Measurements from ENCODE around the gene CDC16.

Gene CDC16

DNA sequence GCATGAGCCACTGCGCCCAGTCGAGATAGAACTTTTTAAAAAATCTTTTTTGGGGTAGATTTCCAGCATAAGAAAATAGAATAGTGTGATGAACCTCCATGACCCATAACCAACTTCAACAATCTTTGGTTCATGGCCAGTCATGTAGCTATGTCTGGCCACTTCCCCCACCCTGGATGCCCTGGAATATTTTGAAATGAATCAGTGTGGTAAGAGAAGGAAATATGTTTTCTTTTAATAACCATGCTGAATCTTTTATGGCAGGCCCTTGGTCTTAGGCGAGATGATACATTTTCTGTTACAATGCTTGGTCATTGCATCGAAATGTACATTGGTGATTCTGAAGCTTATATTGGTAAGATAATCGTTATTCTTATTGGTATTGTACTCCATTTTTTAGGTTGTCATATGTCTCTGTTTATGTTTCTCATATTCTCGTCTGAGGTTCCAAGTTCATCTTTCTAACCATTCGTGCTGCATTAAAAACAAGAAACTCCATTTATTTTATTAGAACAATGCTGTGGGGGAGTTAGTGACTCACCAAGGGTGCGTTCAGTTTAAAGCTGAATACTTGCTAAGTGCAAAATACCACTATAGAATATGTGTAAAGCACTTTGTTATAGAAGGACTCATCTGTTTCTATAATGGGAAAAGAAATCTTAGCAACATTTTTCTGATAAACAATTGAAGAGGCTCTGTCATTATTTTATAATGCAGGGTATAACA lies 30.4 kb downstream of the CDC16 start:
- Histone ChIP-seq H3K4me3 (ENCODE audit: low read depth in 1 of 2, low read length in 2 of 2) (no peak overlapping the region), H3K27me3 (ENCODE audit: control insufficient read depth in 1 of 2, insufficient read depth in 2 of 2, low read length in 2 of 2) (no peaks in the 10 kb centered on the region), H3K9ac (ENCODE audit: low read length) (no peak overlapping the region), H3K27ac (ENCODE audit: low read depth, low read length) (no peak overlapping the region), H3K9me3 (ENCODE audit: low read length) (no peaks in the 10 kb centered on the region), H3K4me1 (ENCODE audit: insufficient read depth, low read length) (no peaks in the 10 kb centered on the region), H3K36me3 (ENCODE audit: insufficient read depth, low read length) (peaks cover 72% of the 10 kb centered on the region)

DNA sequence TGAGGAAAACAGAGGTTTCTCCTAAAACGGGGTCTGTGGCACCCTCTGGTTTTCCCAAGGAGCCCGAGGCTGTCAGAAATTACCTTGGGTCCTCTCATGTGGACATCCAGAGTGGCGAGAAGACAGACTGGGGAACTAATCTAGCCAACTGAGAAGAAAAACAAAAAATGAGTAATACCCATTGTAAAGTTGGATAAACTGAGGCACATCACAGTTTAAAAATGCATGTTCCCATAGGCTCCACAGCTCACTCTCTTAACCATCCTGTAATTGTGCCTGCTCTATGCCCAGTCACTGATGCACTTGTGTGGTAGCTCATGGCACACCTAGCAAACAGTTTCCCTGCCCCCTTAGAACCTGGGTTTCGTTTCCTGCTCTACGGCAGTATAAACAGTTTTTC lies 31.5 kb downstream of the CDC16 start:
- Histone ChIP-seq H3K9me3 (ENCODE audit: low read length) (no peaks in the 10 kb centered on the region), H3K27ac (ENCODE audit: low read depth, low read length) (no peak overlapping the region), H3K27me3 (ENCODE audit: control insufficient read depth in 1 of 2, insufficient read depth in 2 of 2, low read length in 2 of 2) (no peaks in the 10 kb centered on the region), H3K4me3 (ENCODE audit: low read depth in 1 of 2, low read length in 2 of 2) (no peak overlapping the region), H3K9ac (ENCODE audit: low read length) (no peak overlapping the region), H3K36me3 (ENCODE audit: insufficient read depth, low read length) (peaks cover 60% of the 10 kb centered on the region), H3K4me1 (ENCODE audit: insufficient read depth, low read length) (no peaks in the 10 kb centered on the region)

GRCh38 chr13:114268344-114269280 lies 33.9 kb downstream of the CDC16 start:
- Histone ChIP-seq H3K4me3 (ENCODE audit: low read depth in 1 of 2, low read length in 2 of 2) (no peak overlapping the region), H3K9ac (ENCODE audit: low read length) (no peak overlapping the region), H3K27ac (ENCODE audit: low read depth, low read length) (no peak overlapping the region), H3K9me3 (ENCODE audit: low read length) (no peaks in the 10 kb centered on the region), H3K27me3 (ENCODE audit: control insufficient read depth in 1 of 2, insufficient read depth in 2 of 2, low read length in 2 of 2) (no peaks in the 10 kb centered on the region), H3K4me1 (ENCODE audit: insufficient read depth, low read length) (no peaks in the 10 kb centered on the region), H3K36me3 (ENCODE audit: insufficient read depth, low read length) (peaks cover 56% of the 10 kb centered on the region)

DNA sequence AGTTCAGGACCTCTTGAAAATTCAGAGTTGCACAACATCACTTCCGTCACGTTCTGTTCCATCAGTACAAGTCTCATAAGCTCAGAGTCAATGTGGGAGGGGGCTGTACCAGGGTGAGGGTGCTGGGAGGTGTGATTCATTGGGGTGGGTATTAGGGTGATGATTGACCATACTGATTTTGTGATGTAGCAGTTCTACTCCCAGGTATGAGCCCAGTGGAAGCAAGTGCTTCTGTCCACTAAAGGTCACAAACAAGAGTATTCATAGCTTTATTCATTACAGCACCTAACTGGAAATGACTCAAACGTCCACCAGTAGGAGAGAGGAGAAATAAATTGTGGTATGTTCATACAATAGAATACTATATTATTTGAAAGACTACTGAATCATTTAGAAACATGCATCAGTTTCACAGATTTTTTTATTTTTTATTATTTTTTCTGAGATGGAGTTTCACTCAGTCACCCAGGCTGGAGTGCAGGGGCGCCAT lies 34.6 kb downstream of the CDC16 start:
- no peak overlapping the region for H3K9ac ChIP-seq (ENCODE audit: low read length)
- peaks cover 52% of the 10 kb centered on the region for H3K36me3 ChIP-seq (ENCODE audit: insufficient read depth, low read length)
- no peak overlapping the region for H3K4me3 ChIP-seq (ENCODE audit: low read depth in 1 of 2, low read length in 2 of 2)
- H3K27ac ChIP-seq (ENCODE audit: low read depth, low read length): no peak overlapping the region
- H3K9me3 ChIP-seq (ENCODE audit: low read length): no peaks in the 10 kb centered on the region
- H3K27me3 ChIP-seq (ENCODE audit: control insufficient read depth in 1 of 2, insufficient read depth in 2 of 2, low read length in 2 of 2): no peaks in the 10 kb centered on the region
- no peaks in the 10 kb centered on the region for H3K4me1 ChIP-seq (ENCODE audit: insufficient read depth, low read length)

- Histone ChIP-seq H3K36me3 (ENCODE audit: insufficient read depth, low read length) (peaks cover 46% of the 10 kb centered on the region), H3K27ac (ENCODE audit: low read depth, low read length) (no peak overlapping the region), H3K9ac (ENCODE audit: low read length) (no peak overlapping the region), H3K4me1 (ENCODE audit: insufficient read depth, low read length) (no peaks in the 10 kb centered on the region), H3K9me3 (ENCODE audit: low read length) (no peaks in the 10 kb centered on the region), H3K27me3 (ENCODE audit: control insufficient read depth in 1 of 2, insufficient read depth in 2 of 2, low read length in 2 of 2) (no peaks in the 10 kb centered on the region), H3K4me3 (ENCODE audit: low read depth in 1 of 2, low read length in 2 of 2) (no peak overlapping the region)
Measured at GRCh38 chr13:114272977-114273376, 38.3 kb downstream of the CDC16 start.

GRCh38 chr13:114275304-114275703 lies 40.6 kb downstream of the CDC16 start:
- Histone ChIP-seq H3K4me3 (ENCODE audit: low read depth in 1 of 2, low read length in 2 of 2) (no peak overlapping the region), H3K27ac (ENCODE audit: low read depth, low read length) (no peak overlapping the region), H3K9me3 (ENCODE audit: low read length) (no peaks in the 10 kb centered on the region), H3K36me3 (ENCODE audit: insufficient read depth, low read length) (peaks cover 37% of the 10 kb centered on the region), H3K9ac (ENCODE audit: low read length) (no peak overlapping the region), H3K4me1 (ENCODE audit: insufficient read depth, low read length) (peaks cover 1% of the 10 kb centered on the region), H3K27me3 (ENCODE audit: control insufficient read depth in 1 of 2, insufficient read depth in 2 of 2, low read length in 2 of 2) (no peaks in the 10 kb centered on the region)

DNA sequence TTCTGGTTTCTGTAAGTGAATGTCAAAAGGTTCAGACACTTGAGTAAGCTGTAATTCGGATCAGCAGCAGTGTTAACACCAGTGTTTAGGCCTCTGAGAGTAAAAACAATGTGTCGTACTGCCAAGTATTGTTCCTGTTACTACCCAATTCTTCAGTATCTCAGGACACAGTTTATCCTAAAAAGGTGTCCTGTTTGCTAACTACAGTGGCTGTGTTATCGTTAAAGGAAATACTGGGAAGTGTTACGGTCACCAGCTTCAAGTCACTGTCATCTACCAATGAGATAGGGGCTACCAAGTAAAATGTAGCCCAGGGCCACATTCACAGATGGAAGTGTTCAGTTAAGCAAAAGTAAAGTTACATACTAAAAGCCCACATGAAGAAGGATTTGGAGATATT lies 44.4 kb downstream of the CDC16 start:
- H3K36me3 ChIP-seq (ENCODE audit: insufficient read depth, low read length): peaks cover 25% of the 10 kb centered on the region
- H3K4me3 ChIP-seq (ENCODE audit: low read depth in 1 of 2, low read length in 2 of 2): no peak overlapping the region
- peaks cover 11% of the 10 kb centered on the region for H3K4me1 ChIP-seq (ENCODE audit: insufficient read depth, low read length)
- H3K9ac ChIP-seq (ENCODE audit: low read length): no peak overlapping the region
- no peak overlapping the region for H3K27ac ChIP-seq (ENCODE audit: low read depth, low read length)
- no peaks in the 10 kb centered on the region for H3K9me3 ChIP-seq (ENCODE audit: low read length)
- no peaks in the 10 kb centered on the region for H3K27me3 ChIP-seq (ENCODE audit: control insufficient read depth in 1 of 2, insufficient read depth in 2 of 2, low read length in 2 of 2)

DNA sequence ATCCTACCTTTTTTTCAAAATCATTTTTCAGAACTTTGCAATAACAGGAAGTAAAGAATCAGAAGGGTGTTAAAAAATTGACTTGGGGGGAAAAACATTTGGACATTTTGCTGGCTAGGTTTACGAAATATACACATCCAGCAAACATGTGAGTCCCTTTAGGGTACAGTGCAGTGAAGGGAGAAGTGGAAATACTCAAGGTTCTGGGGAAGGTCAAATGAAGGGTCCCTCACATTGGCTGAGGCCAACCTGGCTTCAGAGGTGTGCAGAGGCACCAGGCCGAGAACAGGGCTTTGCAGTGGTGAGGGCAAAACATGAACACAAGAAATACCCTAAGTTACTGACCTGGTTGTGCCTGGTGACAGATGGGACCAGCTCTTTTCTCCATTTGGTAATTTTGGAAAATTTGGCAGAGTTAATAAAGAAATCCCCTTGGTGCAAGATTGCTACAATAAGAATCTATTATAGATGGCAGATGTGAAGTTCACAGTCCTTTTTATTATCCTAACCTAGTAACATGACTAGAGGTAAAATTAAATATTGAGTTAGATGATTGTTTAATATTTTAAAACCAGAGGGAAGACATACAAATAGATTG lies 45.2 kb downstream of the CDC16 start:
- H3K4me3 ChIP-seq (ENCODE audit: low read depth in 1 of 2, low read length in 2 of 2): no peak overlapping the region
- H3K4me1 ChIP-seq (ENCODE audit: insufficient read depth, low read length): peaks cover 11% of the 10 kb centered on the region
- peaks cover 18% of the 10 kb centered on the region for H3K36me3 ChIP-seq (ENCODE audit: insufficient read depth, low read length)
- H3K9me3 ChIP-seq (ENCODE audit: low read length): no peaks in the 10 kb centered on the region
- H3K27ac ChIP-seq (ENCODE audit: low read depth, low read length): no peak overlapping the region
- no peak overlapping the region for H3K9ac ChIP-seq (ENCODE audit: low read length)
- H3K27me3 ChIP-seq (ENCODE audit: control insufficient read depth in 1 of 2, insufficient read depth in 2 of 2, low read length in 2 of 2): no peaks in the 10 kb centered on the region

DNA sequence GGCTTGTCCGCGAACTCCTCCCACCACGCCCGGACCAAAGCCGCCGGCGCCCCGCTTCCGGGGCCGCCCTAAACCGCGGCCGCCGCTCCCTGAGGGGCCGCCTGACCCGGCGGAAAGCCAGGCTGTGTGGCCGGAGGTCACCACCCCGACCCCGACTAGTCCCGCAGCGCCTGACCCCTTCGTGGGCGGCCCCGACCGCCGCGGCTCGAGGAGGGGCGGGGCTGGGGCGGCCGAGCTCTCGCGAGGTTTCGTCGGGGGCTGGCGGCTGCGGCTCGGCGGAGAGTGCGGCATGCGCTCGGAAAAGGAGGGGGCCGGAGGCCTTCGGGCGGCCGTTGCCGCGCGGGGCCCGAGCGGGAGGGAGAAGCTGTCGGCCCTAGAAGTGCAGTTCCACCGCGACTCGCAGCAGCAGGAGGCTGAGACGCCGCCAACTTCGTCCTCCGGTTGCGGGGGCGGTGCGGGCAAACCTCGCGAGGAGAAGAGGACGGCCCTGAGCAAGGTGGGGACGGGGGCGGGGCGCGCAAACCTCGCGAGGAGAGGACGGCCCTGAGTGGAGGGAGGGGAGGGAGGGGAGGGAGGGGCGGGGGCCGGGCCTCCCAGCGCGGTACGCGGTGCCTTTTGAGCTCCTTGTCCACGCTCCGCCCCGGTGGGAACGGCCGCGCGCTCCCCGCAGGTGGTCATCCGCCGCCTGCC lies 46.8 kb downstream of the CDC16 start, which contains the start of gene UPF3A:
Gene UPF3A (plus strand): TSS at position 251 of the 690 bp plus-strand sequence. CDS start 39 bp downstream, at position 290.
- Histone ChIP-seq H3K36me3 (ENCODE audit: insufficient read depth, low read length) (peaks cover 7% of the 10 kb centered on the region), H3K27ac (ENCODE audit: low read depth, low read length) (peak within 1 kb of the TSS; percentile 98), H3K9me3 (ENCODE audit: low read length) (no peaks in the 10 kb centered on the region), H3K27me3 (ENCODE audit: control insufficient read depth in 1 of 2, insufficient read depth in 2 of 2, low read length in 2 of 2) (no peaks in the 10 kb centered on the region), H3K4me3 (ENCODE audit: low read depth in 1 of 2, low read length in 2 of 2) (peak within 1 kb of the TSS; percentile 79 to 99), H3K4me1 (ENCODE audit: insufficient read depth, low read length) (peaks cover 11% of the 10 kb centered on the region), H3K9ac (ENCODE audit: low read length) (peak within 1 kb of the TSS; percentile 59)

DNA sequence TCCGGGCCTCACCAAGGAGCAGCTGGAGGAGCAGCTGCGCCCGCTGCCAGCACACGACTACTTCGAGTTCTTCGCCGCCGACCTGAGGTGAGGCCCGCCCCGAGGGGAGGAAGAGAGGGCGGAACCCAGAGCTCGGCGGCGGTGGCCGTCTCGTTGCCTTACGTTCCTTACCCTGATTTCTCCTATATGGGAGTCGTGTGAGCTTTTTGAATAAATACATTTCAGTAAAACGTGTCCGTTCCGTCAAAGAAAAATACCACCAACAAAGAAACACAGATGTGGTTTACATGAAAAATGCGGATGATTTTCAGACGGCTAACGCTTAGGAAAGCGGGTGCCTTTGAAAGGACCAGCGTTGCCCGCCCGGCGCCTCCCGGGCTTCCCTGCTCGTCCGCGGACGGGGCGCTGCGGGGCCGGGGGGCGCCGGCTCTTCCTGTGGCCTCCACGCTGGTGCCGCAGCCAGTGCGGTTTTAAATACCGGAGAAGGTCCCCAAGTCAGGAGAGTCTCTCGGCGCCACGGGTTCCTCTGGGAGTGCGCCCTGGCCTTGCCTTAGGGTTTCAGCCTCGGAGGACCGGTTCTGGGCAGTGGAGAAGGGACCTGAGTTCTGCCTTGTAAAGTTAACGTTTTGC lies 47.5 kb downstream of the CDC16 start:
- Histone ChIP-seq H3K4me3 (ENCODE audit: low read depth in 1 of 2, low read length in 2 of 2) (peak overlapping the region; percentile 76 to 79), H3K4me1 (ENCODE audit: insufficient read depth, low read length) (peaks cover 11% of the 10 kb centered on the region), H3K36me3 (ENCODE audit: insufficient read depth, low read length) (peaks cover 14% of the 10 kb centered on the region), H3K9me3 (ENCODE audit: low read length) (no peaks in the 10 kb centered on the region), H3K27ac (ENCODE audit: low read depth, low read length) (peak overlapping the region; percentile 48), H3K27me3 (ENCODE audit: control insufficient read depth in 1 of 2, insufficient read depth in 2 of 2, low read length in 2 of 2) (no peaks in the 10 kb centered on the region), H3K9ac (ENCODE audit: low read length) (peak overlapping the region; percentile 59)

Measured in muscle layer of colon (tissue), 2 donors.